NCI-H128 (cell line): ENCODE data around the gene EVC.
"Not testable (repeated sequence)": the region's sequence is repeated elsewhere in the genome, so short reads cannot be mapped to it uniquely, and the experiment has no call there.

ENCODE experiments used
- DNase-seq: peaks from one replicate; lab custom pipeline; 2025; ENCODE audit not compliant: unreplicated experiment; lab: John Stamatoyannopoulos, UW

EVC gene

GRCh38 chr4:5810770-5811430 lies 99.9 kb downstream of the EVC start:
- no peak for DNase-seq

GRCh38 chr4:5812057-5812456 lies 101.1 kb downstream of the EVC start:
- not testable (repeated sequence) for DNase-seq

- DNase-seq: peak; percentile 9
These were observed 101.7 kb downstream of the EVC start for GRCh38 chr4:5812506-5813229.

GRCh38 chr4:5813882-5814255 lies 102.9 kb downstream of the EVC start:
- no peak for DNase-seq

- no peak for DNase-seq
These were observed 103.4 kb downstream of the EVC start for GRCh38 chr4:5814421-5814820.

GRCh38 chr4:5815641-5816040 lies 104.6 kb downstream of the EVC start:
- no peak for DNase-seq

GRCh38 chr4:5816101-5816500 lies 105.1 kb downstream of the EVC start:
- no peak for DNase-seq

- no peak for DNase-seq
These were observed 105.9 kb downstream of the EVC start for GRCh38 chr4:5816851-5817375.

- no peak for DNase-seq
These were observed 110.8 kb downstream of the EVC start for GRCh38 chr4:5821665-5822358.

- no peak for DNase-seq
These were observed 111.6 kb downstream of the EVC start for GRCh38 chr4:5822619-5823018.

- no peak for DNase-seq
These were observed 112.7 kb downstream of the EVC start for GRCh38 chr4:5823542-5824211.

GRCh38 chr4:5824227-5824626 lies 113.2 kb downstream of the EVC start:
- DNase-seq: no peak

GRCh38 chr4:5824635-5825034 lies 113.6 kb downstream of the EVC start:
- no peak for DNase-seq

GRCh38 chr4:5825321-5826041 lies 114.5 kb downstream of the EVC start:
- no peak for DNase-seq

GRCh38 chr4:5826437-5827107 lies 115.6 kb downstream of the EVC start:
- no peak for DNase-seq

GRCh38 chr4:5827108-5828004 lies 116.4 kb downstream of the EVC start:
- no peak for DNase-seq

- DNase-seq: no peak
These were observed 117.0 kb downstream of the EVC start for GRCh38 chr4:5828005-5828391.

GRCh38 chr4:5836943-5837342 lies 125.9 kb downstream of the EVC start:
- no peak for DNase-seq

- DNase-seq: not testable (repeated sequence)
These were observed 126.5 kb downstream of the EVC start for GRCh38 chr4:5837483-5837882.
